ENCODE results near the gene ZMIZ1.

Gene ZMIZ1

GRCh38 chr10:79170993-79171392 lies 102.2 kb downstream of the ZMIZ1 start:
- no peak for DNase-seq (ENCODE audit: low read depth)

DNA sequence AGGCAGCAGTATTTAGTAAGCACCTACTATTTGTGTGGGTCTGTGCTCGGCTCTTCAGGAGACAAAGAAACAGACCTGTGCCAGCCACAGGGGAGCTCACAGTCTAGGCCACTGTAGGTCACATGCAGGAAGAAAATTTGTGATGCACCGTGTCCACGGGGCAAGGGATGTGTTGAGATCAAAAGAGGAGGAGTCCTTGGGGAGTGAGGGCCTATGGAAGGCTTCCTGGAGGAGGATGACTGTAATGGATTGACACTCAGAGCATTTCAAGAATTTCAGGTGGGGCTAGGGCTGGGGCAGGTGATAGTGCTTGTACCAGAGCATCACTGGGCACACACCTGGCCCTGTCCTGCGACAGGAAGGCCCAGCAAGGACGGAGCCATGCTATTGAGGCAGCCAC lies 102.7 kb downstream of the ZMIZ1 start:
- no peak for DNase-seq (ENCODE audit: low read depth)

DNA sequence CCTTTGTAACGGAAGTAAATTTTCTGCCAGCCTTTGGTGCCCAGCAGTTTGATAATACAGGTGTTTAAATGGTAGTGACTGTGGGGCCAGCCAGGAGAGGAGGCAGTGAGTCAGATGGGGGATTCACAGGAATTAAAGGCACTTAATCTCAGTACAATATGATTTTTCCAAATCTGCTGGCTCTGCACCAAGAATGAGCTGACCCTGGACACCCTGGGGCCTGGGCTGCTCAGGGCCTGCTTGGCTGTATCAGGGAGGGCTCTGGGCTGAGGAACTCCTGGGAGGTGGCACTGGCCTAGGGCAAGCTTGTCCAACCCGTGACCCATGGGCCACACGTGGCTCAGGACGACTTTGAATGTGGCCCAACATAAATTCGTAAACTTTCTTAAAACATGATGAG lies 104.1 kb downstream of the ZMIZ1 start:
- DNase-seq (ENCODE audit: low read depth): no peak

DNA sequence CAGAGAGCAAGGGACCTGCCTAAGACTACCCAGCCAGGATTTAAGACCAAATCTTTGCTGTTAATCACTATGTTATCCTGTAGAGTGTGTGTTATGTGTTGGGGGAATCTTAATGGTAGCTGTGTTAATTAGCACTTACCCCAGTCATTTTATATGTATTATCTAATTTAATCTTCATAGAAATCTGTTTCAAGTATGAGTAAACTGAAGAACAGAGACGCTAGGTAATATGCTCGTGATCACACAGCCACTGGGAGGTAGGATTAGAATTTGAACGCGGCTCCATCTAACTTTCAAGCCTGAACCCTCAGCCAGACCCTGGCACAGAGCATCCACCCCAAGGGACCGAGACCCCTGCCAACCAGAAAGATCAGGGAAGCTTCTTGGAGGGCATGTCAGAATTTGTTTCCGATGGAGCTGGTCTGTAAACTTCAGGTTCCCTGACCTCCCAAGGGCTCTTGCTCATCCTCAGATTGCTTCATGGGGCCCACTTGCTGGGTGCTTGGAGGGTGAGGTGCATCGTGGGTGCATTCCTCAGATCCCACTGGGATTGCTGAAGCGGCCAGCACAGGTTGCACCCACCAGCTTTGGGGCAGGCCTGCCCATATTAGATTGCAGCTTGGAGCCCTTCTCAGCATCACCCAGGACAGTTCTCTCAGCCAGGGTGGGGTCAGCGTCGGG lies 105.0 kb downstream of the ZMIZ1 start:
- DNase-seq (ENCODE audit: low read depth): no peak

GRCh38 chr10:79176052-79176501 lies 107.3 kb downstream of the ZMIZ1 start:
- DNase-seq (ENCODE audit: low read depth): no peak

DNA sequence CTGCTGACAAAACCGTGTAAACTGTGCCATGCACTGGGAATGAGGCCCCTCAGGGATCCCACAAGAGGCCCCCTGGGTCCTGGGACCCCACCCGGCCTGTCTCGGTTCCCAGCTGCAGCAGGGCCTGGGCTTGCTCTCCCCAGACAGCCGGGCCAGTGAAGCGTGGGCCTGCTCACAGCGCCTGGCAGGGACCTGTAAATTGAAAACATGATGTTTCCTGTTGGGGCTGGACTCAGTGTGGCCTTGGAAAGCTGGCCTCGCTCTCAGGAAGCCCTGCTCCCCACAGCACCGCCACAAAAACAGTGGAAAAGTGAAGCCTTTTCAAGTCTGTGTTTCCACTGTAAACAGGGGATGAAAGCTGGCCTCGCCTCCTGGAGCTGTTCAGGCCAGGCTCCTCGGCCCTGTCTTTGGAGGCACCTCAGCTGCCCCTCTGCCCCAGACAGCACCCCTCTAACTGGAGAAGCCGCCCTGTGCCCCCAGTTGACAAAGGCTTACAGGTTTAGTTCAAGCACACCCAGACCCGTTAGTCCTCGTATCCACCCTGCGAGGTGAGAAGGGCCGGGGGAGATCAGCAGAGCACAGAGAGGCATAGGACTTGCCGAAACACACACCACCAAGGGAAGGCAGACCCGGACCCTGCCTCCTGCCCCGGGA lies 108.3 kb downstream of the ZMIZ1 start:
- no peak for DNase-seq (ENCODE audit: low read depth)

DNA sequence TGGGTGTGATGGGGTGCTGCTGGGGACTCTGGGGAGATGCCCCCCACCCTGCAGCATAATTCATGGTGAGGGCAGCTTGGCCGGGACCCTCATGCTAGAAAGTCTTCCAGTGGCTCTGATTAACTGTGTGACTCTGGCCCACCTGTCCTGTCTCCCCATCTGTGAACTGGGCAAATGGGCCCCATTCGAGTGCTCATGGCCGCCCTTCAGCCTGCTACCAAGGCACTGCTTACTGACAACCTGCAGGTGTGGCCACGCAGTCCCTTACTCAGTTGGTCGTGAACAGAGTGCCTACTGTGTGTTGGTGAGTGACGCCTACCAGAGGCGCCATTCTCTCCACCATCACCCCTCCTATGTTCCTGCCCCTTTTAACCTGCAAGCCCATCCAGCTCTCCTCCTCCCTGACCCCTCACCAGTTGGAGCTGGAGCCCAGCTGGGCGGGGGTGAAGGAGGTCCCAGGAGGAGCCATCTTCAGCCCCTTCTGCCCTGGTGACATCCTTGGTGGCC lies 109.4 kb downstream of the ZMIZ1 start:
- no peak for DNase-seq (ENCODE audit: low read depth)

DNA sequence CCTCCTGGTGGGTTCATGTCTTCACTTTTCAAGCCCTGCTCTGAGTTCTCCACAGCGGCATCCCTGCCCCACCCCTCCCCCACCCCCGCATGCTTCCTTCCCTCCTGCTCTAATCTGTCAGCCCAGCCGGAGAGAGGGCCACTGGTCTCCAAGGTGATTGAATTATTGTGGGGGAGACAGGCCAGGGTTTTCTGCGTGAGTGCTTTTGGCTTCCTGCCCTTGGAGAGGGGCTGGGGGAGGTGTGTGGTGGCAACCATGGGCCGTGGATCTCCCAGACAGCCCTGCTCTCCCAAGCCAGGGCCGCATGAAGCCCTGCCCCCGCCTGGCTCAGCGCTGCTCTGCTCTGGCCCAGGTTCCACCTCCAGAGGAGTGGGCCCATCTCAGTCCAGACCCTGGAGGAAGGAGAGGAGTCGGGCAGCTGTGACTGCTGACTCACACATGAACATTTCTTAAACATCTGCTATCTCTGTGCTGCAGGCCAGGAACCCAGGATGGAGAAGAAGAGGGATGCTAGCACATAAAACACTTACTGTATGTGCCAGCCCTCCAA lies 109.9 kb downstream of the ZMIZ1 start:
- DNase-seq (ENCODE audit: low read depth): no peak

DNA sequence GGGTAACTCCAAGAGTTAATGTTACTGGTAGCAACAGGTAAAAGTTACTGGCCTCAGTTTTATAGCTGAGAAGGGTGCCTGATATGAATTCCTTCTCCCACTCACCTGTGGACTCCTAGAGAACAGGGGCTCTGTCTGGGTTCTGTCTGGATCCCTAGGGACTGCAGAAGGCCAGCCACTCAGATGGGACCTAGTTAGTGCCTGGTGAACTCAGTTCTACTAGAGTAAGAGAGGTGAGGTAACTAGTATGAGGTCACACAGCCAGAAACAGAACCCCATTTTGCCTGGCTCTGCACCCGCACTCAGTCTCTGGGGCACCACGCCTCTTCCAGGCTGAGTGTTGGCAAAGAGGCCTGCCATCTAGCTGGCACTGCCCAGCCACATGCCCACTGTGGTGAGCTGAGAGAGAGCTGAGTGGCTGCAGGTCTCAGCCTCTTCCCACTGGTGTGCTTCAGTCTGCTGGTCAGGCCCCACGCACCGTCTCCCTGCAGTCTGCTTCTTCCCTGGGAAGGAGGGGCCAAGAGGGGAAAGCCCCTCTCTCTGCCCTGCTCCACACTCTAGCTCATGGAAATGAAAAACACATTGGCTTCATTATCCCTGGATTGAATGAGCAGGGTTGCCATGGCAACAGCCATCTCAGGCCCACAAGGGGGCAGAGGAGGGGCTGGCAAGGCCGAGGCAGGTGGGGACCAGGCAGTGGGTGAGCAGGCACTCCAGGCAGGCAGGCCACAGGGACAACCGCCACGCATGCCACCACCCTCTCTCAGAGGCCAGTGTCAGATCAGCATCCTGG lies 110.6 kb downstream of the ZMIZ1 start:
- no peak for DNase-seq (ENCODE audit: low read depth)

GRCh38 chr10:79179957-79180309 lies 111.2 kb downstream of the ZMIZ1 start:
- DNase-seq (ENCODE audit: low read depth): no peak

DNA sequence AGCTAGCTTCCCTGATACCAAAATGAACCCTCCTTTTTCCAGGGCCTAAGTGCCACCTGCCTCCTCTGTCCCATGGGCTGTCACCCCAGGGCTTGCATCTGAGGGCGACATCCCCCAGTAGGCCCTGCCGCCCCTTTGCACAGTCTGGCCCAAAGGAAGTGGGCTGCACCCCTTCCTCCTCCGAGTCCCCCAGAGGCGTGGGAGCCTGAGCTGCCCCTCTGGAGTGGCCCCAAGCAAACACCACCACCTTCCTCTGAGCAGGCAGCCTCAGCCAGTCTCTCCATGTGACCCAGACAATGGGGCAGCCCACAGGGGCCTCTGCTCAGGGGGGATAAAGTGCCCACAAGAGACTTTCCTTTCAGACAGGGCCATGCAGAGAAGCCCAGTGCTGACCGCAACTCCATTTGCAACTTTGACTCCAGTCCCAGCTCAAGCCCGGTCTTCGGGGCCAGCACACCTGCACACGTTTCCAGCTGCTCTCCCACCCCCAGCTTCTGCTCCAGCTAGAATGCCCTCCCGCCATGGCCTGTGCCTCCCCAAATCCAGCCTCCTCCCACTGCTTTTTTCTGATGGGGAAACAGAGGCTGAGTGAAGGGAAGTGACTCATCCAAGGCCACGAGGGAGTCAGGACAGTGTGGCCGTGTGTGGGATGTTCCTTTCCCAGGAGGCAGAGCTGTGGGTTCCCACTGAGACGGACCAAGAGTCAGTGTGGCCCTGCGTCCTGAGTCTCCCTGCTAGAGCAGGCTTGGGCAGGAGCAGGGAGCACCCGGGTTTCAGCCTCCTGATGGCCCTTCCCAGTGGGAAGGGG lies 111.9 kb downstream of the ZMIZ1 start:
- DNase-seq (ENCODE audit: low read depth): no peak

DNA sequence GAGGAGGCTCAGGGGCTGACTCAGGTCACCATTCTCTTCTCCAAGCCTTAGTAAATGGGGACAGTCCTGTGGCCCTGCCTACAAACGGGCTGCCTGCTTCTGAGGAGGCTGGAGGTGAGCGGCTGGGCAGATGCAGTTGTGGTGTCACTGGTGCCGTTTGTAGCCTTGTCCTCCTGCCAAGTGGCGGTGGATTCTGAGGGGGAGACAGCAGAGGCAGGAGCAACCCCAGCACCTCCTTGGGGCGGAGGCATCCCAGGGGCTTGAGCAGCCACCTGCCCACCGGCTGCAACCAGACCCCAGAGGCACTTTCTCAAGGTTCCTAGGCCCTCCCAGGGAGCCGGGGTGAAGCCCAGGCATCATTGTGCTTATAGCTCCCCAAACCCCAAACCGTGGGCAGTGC lies 112.5 kb downstream of the ZMIZ1 start:
- no peak for DNase-seq (ENCODE audit: low read depth)

GRCh38 chr10:79181698-79182521 lies 113.1 kb downstream of the ZMIZ1 start:
- DNase-seq (ENCODE audit: low read depth): no peak

- no peak for DNase-seq (ENCODE audit: low read depth)
Observed at GRCh38 chr10:79182781-79183467, 114.2 kb downstream of the ZMIZ1 start.

GRCh38 chr10:79183468-79183865 lies 114.7 kb downstream of the ZMIZ1 start:
- DNase-seq (ENCODE audit: low read depth): no peak

GRCh38 chr10:79184145-79184625 lies 115.4 kb downstream of the ZMIZ1 start:
- DNase-seq (ENCODE audit: low read depth): no peak

GRCh38 chr10:79184657-79185056 lies 115.9 kb downstream of the ZMIZ1 start:
- DNase-seq (ENCODE audit: low read depth): no peak

DNA sequence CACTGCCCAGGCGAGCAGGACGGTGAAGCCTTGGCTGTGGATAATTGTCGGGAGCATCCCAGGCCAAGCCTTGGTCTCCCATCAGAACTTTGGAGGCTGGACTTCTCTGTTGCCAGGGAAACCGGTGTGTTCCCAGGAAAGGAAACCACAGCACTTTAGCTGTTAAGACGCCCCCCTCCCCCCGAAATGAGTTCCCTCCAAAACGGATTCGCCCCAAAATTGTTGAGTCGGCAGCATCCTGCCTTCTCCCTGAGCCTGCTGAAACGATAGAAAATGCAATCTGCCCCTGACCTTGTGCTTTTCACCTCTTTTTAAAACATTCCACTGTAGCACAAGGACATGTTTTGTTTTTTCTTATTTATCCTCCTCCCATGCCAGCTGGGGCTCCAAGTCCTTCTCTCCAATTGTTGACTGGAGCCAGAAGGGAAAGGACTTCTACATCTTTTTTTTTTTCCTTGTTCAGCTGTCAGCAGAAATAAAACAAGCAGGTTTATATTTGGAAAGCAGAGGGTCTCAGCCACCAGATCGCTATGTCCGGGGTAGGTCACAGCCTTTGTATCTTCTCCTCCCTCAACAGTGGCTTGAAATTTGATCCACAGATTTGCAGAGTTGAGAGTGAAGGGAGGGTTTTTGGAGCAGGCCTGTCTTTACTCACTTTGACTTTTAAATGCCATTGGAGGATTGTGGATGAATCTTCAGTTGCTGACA lies 116.5 kb downstream of the ZMIZ1 start:
- no peak for DNase-seq (ENCODE audit: low read depth)

DNA sequence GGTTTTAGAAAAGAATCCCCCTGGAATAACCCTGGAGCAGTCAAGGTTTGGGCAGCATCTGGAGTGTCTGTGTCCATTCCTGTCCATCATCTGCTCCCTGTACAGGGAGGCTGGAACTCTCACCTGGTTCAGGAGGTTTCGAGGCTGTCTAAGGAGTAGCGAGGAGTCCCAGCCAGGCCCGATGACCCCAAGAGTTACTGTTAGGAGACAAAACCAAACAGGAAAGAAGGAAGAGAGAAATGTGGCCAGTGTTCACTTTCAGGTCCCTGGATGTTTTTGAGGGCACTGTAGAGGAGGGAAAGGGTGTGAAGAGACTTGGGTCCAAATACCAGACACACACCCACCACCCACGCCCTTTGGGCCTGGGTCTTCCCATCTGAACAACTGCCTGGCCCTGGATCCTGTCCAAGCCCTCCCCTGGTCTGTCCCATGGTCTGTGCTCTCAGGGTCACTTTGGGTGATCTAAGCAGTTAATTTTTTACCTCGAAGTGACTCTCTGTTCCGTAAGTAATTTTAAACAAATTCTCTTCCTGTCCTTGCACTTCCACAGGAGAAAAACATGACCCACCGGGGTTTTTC lies 117.1 kb downstream of the ZMIZ1 start:
- DNase-seq (ENCODE audit: low read depth): no peak
